Endodermal cell (in vitro differentiated cells): Measurements from ENCODE around the gene MPI. TPM values are rescaled to one million over a fixed set of nuclear protein-coding genes. Genes with fewer than 3 reads are reported as not detected.
A peak's percentile ranks its signal among the peaks of the same experiment; 100 is the strongest.

ENCODE experiments used
- DNase-seq: peaks from one replicate; pipeline ENCODE4 v3.0.0-alpha.2; 2017
- H3K27ac ChIP-seq: 2 replicates; pipeline ENCODE4 v1.5.1; 2013; ENCODE audit warnings: mild to moderate bottlenecking, low read depth, low read length, moderate library complexity
- H3K27me3 ChIP-seq: 2 replicates; pipeline ENCODE4 v1.6.1; 2013; ENCODE audit warnings: mild to moderate bottlenecking, low read length, moderate library complexity; ENCODE audit not compliant: insufficient read depth, control insufficient read depth, poor library complexity, severe bottlenecking
- H3K36me3 ChIP-seq: 2 replicates; pipeline ENCODE4 v1.7.0; 2013; ENCODE audit warnings: mild to moderate bottlenecking, low read length, moderate library complexity; ENCODE audit not compliant: control insufficient read depth, insufficient read depth
- H3K4me1 ChIP-seq: one replicate; pipeline ENCODE4 v1.7.0; 2013; ENCODE audit warnings: low read length; ENCODE audit not compliant: control insufficient read depth, insufficient read depth
- H3K4me3 ChIP-seq: 2 replicates; pipeline ENCODE4 v1.5.1; 2013; ENCODE audit warnings: mild to moderate bottlenecking, low read length, moderate library complexity
- H3K9ac ChIP-seq: 2 replicates; pipeline ENCODE4 v1.6.1; 2013; ENCODE audit warnings: mild to moderate bottlenecking, low read length, moderate library complexity; ENCODE audit not compliant: poor library complexity, severe bottlenecking; ENCODE audit errors: extremely low read depth
- H3K9me3 ChIP-seq: 2 replicates; pipeline ENCODE4 v1.6.1; 2013; ENCODE audit warnings: mild to moderate bottlenecking, low read length, moderate library complexity; ENCODE audit not compliant: control insufficient read depth
- H3K27ac Mint-ChIP-seq: 2 replicates; pipeline ENCODE4 v1.8.0; 2020; ENCODE audit warnings: mixed read lengths
- H3K27me3 Mint-ChIP-seq: 2 replicates; pipeline ENCODE4 v1.8.0; 2021; ENCODE audit warnings: mild to moderate bottlenecking, mixed read lengths; ENCODE audit not compliant: insufficient read depth
- H3K36me3 Mint-ChIP-seq: 2 replicates; pipeline ENCODE4 v1.8.0; 2020; ENCODE audit warnings: low read depth, mixed read lengths
- H3K4me1 Mint-ChIP-seq: 2 replicates; pipeline ENCODE4 v1.8.0; 2020; ENCODE audit warnings: mixed read lengths
- H3K4me3 Mint-ChIP-seq: 2 replicates; pipeline ENCODE4 v1.8.0; 2020; ENCODE audit warnings: mild to moderate bottlenecking, moderate library complexity, mixed read lengths
- H3K9me3 Mint-ChIP-seq: 2 replicates; pipeline ENCODE4 v1.8.0; 2020; ENCODE audit warnings: mild to moderate bottlenecking, mixed read lengths
- CTCF ChIP-seq: fragments of 200-600 bp; sonication (generic); conservative IDR thresholded peaks from 2 replicates; pipeline ENCODE4 v1.5.0; 2021; ENCODE audit warnings: antibody characterized with exemption, mild to moderate bottlenecking
- WGBS, 2 experiments: methylation state at CpG; one replicate each; pipeline versions ENCODE4 v1.1.5 to v1.1.7; 2013; ENCODE audit warnings: missing lambda C conversion rate in 2 of 2, mixed read lengths in 1 of 2; ENCODE audit not compliant: insufficient coverage in 1 of 2, insufficient read length in 1 of 2; 5-methylcytosine and 5-hydroxymethylcytosine counted together
- microRNA-seq: library from miRNA; unstranded; fragments of <30 nt; microRNA quantifications from one replicate; pipeline ENCODE4 v1.2.0, GENCODE V29; 2020; ENCODE audit warnings: borderline microRNAs expressed
- total RNA-seq, 2 donors: library from RNA; stranded (reverse); fragmentation: NEBNext Ultra II Directional in 1 of 2; extraction: Animal tissue kit (Norgen Biotek cat#: 25700) in 1 of 2; gene quantifications; 2 replicates in 1 of 2; 3 replicates in 1 of 2; pipeline ENCODE4 v1.2.1, GENCODE V29; 2021

The MPI gene
- total RNA-seq, 2 donors from 2014 or later, result 50.3 to 59.2 TPM

GRCh38 chr15:74950078-74950908 lies 60.5 kb downstream of the MPI start:
- no peak overlapping the region for H3K9ac ChIP-seq
- H3K4me3 ChIP-seq, result no peak overlapping the region
- peak; percentile 97 for TF ChIP-seq CTCF
- H3K27me3 ChIP-seq, result peaks cover 1% of the 10 kb centered on the region
- H3K27me3 Mint-ChIP-seq, result peaks cover 10% of the 10 kb centered on the region
- no peaks in the 10 kb centered on the region for H3K36me3 ChIP-seq
- peak overlapping the region; percentile 62 for H3K27ac Mint-ChIP-seq
- no peaks in the 10 kb centered on the region for H3K36me3 Mint-ChIP-seq
- WGBS, 2 experiments, result 47 to 55% methylated on average over 6 to 7 of the region's 7 CpGs
- peaks cover 10% of the 10 kb centered on the region for H3K4me1 ChIP-seq
- no peaks in the 10 kb centered on the region for H3K9me3 Mint-ChIP-seq
- DNase-seq, result peak; percentile 97
- H3K9me3 ChIP-seq, result no peaks in the 10 kb centered on the region
- H3K4me1 Mint-ChIP-seq, result peaks cover 25% of the 10 kb centered on the region
- H3K4me3 Mint-ChIP-seq, result no peak overlapping the region
- no peak overlapping the region for H3K27ac ChIP-seq

- Histone ChIP-seq H3K36me3 (no peaks in the 10 kb centered on the region), H3K9me3 (no peaks in the 10 kb centered on the region), H3K4me3 (no peak overlapping the region), H3K9ac (no peak overlapping the region), H3K4me1 (peaks cover 12% of the 10 kb centered on the region), H3K27ac (no peak overlapping the region), H3K27me3 (peaks cover 8% of the 10 kb centered on the region)
- Mint-ChIP-seq H3K4me3 (no peak overlapping the region), H3K27ac (peak overlapping the region; percentile 62), H3K4me1 (peaks cover 31% of the 10 kb centered on the region), H3K9me3 (no peaks in the 10 kb centered on the region), H3K36me3 (no peaks in the 10 kb centered on the region), H3K27me3 (peaks cover 17% of the 10 kb centered on the region)
- no peak for TF ChIP-seq CTCF
- DNase-seq, result peak; percentile 47
- WGBS, 2 experiments, result 64 to 81% methylated on average over 3 of the region's 3 CpGs
These were observed 61.2 kb downstream of the MPI start for GRCh38 chr15:74951006-74951405.

Small RNA genes within 50 kb of the gene (microRNA-seq; reads per million reads assigned to microRNA genes)
- gene MIR6882, result not detected

Other genes starting within 250 kb of the MPI start
- 10 to 100 TPM; 44.5 to 48.3 TPM for gene EDC3, start 194.0 kb upstream of the MPI start, total RNA-seq
- gene CYP1A1, start 164.5 kb upstream of the MPI start, total RNA-seq, result not detected
- not detected for gene CYP1A2, start 141.2 kb upstream of the MPI start, total RNA-seq
- gene CSK, start 108.0 kb upstream of the MPI start, total RNA-seq, result 10 to 100 TPM; 64.3 to 68.5 TPM
- not detected for gene LMAN1L, start 77.2 kb upstream of the MPI start, total RNA-seq
- not detected for gene CPLX3, start 63.4 kb upstream of the MPI start, total RNA-seq
- 10 to 100 TPM; 33.9 to 36.2 TPM for gene ULK3, start 46.9 kb upstream of the MPI start, total RNA-seq
- 10 to 100 TPM; 47.5 to 50.9 TPM for gene SCAMP2, start 16.7 kb upstream of the MPI start, total RNA-seq
- gene FAM219B, start 16.8 kb downstream of the MPI start, total RNA-seq, result 100 to 1,000 TPM; 109 to 112 TPM
- gene COX5A, start 48.0 kb downstream of the MPI start, total RNA-seq, result 100 to 1,000 TPM; 243 to 279 TPM
- gene RPP25, start 66.7 kb downstream of the MPI start, total RNA-seq, result 1 to 10 TPM; 4.6 to 9.9 TPM
- 10 to 100 TPM; 21.9 to 33.5 TPM for gene SCAMP5, start 105.5 kb downstream of the MPI start, total RNA-seq
- 10 to 100 TPM; 15.9 to 24.5 TPM for gene PPCDC, start 133.5 kb downstream of the MPI start, total RNA-seq